ENCODE data around the gene DTL.

DNA sequence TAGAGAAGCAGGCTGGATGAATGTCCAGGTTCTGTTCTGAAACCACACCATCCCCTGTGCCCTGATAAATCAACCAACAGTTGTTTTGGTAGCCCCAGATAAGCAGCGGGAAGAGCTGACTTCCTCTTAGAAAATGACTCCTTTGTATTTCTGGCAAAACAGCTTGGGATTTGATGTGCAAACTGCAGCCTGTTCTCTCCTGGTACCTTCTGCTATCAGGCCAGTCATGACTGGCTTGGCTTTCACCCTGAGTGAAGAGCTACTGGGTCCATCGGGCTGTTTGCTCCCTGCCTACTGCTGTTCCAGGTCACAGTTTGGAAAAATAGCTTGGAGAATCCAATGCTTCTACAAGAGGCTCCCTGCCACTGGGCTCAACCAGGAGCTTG is 116.8 kb downstream of the DTL start:
- TF ChIP-seq, protein P1, sequence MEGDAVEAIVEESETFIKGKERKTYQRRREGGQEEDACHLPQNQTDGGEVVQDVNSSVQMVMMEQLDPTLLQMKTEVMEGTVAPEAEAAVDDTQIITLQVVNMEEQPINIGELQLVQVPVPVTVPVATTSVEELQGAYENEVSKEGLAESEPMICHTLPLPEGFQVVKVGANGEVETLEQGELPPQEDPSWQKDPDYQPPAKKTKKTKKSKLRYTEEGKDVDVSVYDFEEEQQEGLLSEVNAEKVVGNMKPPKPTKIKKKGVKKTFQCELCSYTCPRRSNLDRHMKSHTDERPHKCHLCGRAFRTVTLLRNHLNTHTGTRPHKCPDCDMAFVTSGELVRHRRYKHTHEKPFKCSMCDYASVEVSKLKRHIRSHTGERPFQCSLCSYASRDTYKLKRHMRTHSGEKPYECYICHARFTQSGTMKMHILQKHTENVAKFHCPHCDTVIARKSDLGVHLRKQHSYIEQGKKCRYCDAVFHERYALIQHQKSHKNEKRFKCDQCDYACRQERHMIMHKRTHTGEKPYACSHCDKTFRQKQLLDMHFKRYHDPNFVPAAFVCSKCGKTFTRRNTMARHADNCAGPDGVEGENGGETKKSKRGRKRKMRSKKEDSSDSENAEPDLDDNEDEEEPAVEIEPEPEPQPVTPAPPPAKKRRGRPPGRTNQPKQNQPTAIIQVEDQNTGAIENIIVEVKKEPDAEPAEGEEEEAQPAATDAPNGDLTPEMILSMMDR (IDR thresholded peaks at IDR 0.05), result no peak
- no peak for TF ChIP-seq POLR2AphosphoS5 (IDR thresholded peaks at IDR 0.05)
- no peak for TF ChIP-seq POLR2A (IDR thresholded peaks at IDR 0.05)
- TF ChIP-seq EP300 (IDR thresholded peaks at IDR 0.05), result no peak

All from sigmoid colon (tissue), 4 donors.